ENCODE data around the gene PAGE2.
"Not testable (repeated sequence)": the region's sequence is repeated elsewhere in the genome, so short reads cannot be mapped to it uniquely, and the experiment has no call there.

Gene PAGE2

DNA sequence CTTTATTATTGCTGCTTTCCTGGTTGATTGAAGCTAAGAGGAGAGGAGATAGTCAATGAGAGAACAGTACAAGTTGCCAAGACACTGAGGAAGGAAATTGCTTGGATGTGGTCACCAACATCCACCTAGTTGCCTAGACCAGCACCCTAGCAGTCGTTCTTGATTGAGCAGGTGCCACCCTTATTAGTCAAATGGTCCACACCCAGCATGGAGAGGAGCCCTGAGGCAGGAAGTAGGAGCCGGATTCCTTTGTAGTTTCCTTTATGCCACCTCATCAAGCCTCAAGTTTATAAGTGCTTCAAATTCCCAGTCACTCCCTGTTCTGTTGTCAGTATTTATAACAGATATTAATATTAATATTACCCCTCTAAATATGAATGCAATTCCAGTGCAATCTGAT, 19.1 kb downstream of the PAGE2 start:
- Histone ChIP-seq H2AFZ (ENCODE audit: low read depth, low read length) (no peak overlapping the region), H3K27me3 (ENCODE audit: insufficient read depth, low read length) (peaks cover 2% of the 10 kb centered on the region), H3K36me3 (ENCODE audit: insufficient read depth, low read length) (no peaks in the 10 kb centered on the region), H3K9me3 (ENCODE audit: low read length) (no peaks in the 10 kb centered on the region), H3K4me1 (ENCODE audit: insufficient read depth, low read length) (no peaks in the 10 kb centered on the region), H3K4me3 (ENCODE audit: low read length) (no peak overlapping the region)

DNA sequence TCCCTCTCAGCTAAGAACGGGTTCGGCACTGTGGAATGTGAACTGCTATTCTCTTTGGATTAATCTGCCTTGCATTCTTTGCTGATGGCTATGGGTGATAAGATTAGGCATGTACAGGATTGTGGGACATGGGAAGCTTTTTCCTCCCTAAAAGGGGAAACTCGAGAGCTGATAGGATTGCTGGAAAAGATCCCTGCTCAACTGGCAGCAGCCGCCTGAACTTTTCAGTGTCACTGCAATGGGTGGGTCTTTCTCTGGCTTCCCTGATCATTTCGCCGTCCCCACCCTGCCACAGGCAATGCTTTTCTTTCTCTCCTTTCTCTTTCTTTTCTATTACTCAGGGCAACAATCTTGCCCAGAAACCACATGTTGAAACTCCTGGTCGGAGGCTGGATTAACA, 20.5 kb downstream of the PAGE2 start:
- H3K4me1 ChIP-seq (ENCODE audit: insufficient read depth, low read length): no peaks in the 10 kb centered on the region
- H2AFZ ChIP-seq (ENCODE audit: low read depth, low read length): no peak overlapping the region

DNA sequence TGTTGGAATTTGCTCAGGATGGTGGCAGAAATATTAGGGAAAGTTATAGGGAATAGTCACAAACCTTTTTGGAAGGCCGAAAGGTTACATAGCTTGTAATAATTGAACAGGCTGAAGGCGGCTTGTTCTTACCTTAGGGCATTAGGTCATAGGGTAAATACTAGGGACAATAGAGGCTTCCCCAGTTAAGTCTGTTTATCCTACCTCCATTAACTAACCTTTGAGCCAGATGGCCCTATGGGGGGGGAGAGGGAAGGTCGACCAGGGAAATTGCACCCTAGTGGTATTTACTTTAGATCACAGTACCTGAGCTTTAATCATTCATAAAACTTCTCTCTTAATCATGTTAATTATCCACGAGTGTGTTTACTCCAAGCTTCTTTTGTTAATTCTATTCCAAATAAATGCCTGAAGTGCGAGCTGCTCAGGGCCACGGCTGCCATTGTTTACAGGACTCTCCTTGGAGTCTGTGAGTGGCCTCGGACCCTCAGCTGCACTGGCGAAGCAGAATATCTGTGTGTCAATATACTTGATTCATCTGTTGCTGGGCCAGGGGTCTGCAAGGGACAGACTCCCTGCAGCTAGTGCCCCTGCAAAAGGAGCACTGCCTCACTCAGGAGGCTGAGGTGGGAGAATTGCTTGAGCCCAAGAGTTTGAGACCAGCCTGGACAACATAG, 22.9 kb downstream of the PAGE2 start:
- Histone ChIP-seq H3K27me3 (ENCODE audit: insufficient read depth, low read length) (peaks cover 6% of the 10 kb centered on the region), H3K4me1 (ENCODE audit: insufficient read depth, low read length) (no peaks in the 10 kb centered on the region), H3K9me3 (ENCODE audit: low read length) (no peaks in the 10 kb centered on the region), H2AFZ (ENCODE audit: low read depth, low read length) (no peak overlapping the region), H3K36me3 (ENCODE audit: insufficient read depth, low read length) (no peaks in the 10 kb centered on the region), H3K4me3 (ENCODE audit: low read length) (no peak overlapping the region)

More for the DNA sequence above, 20.5 kb downstream of the PAGE2 start:
- no peaks in the 10 kb centered on the region for H3K36me3 ChIP-seq (ENCODE audit: insufficient read depth, low read length)
- no peak overlapping the region for H3K4me3 ChIP-seq (ENCODE audit: low read length)
- H3K27me3 ChIP-seq (ENCODE audit: insufficient read depth, low read length): peaks cover 6% of the 10 kb centered on the region
- no peaks in the 10 kb centered on the region for H3K9me3 ChIP-seq (ENCODE audit: low read length)

DNA sequence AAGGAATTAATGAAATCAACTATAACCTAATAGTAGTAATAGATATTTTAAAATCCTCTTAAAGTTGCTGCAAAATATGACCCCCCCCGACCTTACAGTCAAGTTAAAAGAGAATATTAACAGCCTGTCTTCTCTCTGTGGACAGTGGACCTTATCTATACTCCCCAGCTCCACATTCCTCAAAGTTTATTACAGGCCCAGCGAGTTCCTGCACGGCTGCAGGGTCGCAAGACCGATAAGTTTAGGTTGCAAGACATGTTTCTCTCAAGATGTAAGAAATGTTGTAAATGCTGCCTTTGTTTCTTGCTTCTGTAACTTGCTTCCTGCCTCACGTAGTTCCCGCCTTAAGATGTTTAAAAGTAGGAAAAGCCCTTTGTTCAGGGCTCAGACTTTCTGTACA, 27.8 kb downstream of the PAGE2 start:
- H3K4me1 ChIP-seq (ENCODE audit: insufficient read depth, low read length); H3K9me3 ChIP-seq (ENCODE audit: low read length); H2AFZ ChIP-seq (ENCODE audit: low read depth, low read length); H3K36me3 ChIP-seq (ENCODE audit: insufficient read depth, low read length); H3K4me3 ChIP-seq (ENCODE audit: low read length); H3K27me3 ChIP-seq (ENCODE audit: insufficient read depth, low read length): not testable (repeated sequence)

DNA sequence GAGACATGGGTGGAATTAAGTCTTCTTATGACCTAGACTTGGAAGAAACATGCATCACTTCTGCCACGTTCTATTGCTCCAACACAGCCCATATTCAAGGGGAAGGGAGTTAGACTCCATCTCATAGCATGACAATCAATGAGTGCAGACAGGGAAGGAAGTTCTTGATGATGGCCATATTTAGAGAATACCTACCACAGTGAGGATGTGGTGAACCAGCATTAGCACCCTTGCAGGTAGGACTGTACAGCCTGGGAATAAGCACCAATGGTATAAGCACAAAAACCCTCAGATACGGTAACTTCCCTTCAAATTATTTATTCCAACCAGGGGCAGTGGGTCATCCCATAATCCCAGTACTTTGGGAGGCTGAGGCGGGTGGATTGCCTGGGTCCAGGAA, 29.8 kb downstream of the PAGE2 start:
- no peak overlapping the region for H3K4me3 ChIP-seq (ENCODE audit: low read length)
- H2AFZ ChIP-seq (ENCODE audit: low read depth, low read length): no peak overlapping the region
- H3K4me1 ChIP-seq (ENCODE audit: insufficient read depth, low read length): no peaks in the 10 kb centered on the region
- H3K36me3 ChIP-seq (ENCODE audit: insufficient read depth, low read length): no peaks in the 10 kb centered on the region
- peaks cover 4% of the 10 kb centered on the region for H3K27me3 ChIP-seq (ENCODE audit: insufficient read depth, low read length)
- no peaks in the 10 kb centered on the region for H3K9me3 ChIP-seq (ENCODE audit: low read length)

DNA sequence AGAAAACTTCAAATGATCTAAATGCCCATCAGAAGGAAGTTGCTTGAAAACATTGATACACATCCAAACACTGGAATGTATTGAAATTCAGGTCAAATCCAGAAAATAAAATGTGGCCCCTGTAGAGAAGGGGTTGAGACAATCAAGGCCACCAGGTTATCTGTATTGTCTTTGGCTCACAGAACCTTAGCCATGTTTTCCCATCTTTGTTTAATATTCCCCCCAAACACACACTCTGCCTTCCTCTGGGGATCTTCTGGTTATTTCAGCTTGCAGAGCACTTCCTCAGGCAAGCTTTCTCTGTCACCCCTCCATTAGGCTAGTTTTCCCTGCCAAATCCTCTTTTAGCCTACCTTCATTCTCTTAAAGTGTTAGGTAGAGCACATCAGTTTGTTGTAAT, 30.5 kb downstream of the PAGE2 start:
- no peaks in the 10 kb centered on the region for H3K9me3 ChIP-seq (ENCODE audit: low read length)
- H3K27me3 ChIP-seq (ENCODE audit: insufficient read depth, low read length): no peaks in the 10 kb centered on the region
- H2AFZ ChIP-seq (ENCODE audit: low read depth, low read length): no peak overlapping the region
- H3K4me3 ChIP-seq (ENCODE audit: low read length): no peak overlapping the region
- H3K4me1 ChIP-seq (ENCODE audit: insufficient read depth, low read length): no peaks in the 10 kb centered on the region
- H3K36me3 ChIP-seq (ENCODE audit: insufficient read depth, low read length): no peaks in the 10 kb centered on the region

DNA sequence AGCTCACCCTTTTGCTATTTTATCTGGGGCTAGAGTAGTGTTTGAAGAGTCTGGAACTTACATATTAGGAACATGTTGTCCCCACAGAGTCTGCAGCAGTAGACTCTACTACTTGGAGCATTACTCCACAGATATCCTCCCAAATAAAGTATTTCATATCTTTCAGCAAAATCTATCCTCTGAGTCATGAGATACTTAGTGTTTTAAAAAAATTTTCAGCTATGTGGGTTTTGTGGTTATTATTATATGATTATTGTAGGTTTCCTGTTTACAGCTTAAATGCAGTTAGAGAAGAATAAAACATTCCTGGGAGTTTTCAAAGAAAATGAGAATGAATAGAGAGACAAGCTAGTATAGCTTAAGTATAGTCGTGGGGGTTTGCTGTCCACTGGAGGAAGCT, 30.9 kb downstream of the PAGE2 start:
- no peak overlapping the region for H2AFZ ChIP-seq (ENCODE audit: low read depth, low read length)
- H3K9me3 ChIP-seq (ENCODE audit: low read length): no peaks in the 10 kb centered on the region
- no peak overlapping the region for H3K4me3 ChIP-seq (ENCODE audit: low read length)
- H3K27me3 ChIP-seq (ENCODE audit: insufficient read depth, low read length): no peaks in the 10 kb centered on the region
- H3K36me3 ChIP-seq (ENCODE audit: insufficient read depth, low read length): no peaks in the 10 kb centered on the region
- no peaks in the 10 kb centered on the region for H3K4me1 ChIP-seq (ENCODE audit: insufficient read depth, low read length)

DNA sequence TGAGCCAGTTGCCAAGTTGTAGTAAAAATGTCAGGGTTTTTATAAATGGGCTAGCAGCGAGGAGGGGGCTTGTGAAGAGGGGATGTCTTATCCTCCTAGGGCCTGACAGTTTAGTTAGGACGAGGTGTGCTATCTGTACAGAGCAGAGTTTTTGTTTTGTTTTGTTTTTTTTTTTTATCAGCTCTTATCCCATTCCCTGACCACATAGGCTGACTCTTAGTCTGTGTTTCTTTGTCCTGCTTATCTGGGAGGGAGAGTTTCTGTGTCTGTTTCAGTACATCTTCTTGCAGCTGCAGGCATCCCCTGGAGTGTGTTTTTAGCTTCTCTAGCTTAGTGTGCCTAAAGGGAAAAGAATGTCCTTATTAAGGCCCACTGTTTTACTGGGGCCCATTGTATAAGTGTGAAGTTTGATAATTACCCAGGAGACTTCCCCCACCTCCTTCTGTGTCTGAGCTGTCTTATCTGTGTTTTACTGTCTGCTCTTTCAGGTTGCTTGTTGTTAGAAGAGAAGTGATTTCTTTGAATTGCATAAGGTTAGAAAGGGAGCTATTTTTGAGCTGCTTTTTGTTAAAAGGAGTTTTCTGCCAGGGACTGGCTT, 32.0 kb downstream of the PAGE2 start:
- Histone ChIP-seq H2AFZ (ENCODE audit: low read depth, low read length) (no peak overlapping the region), H3K4me3 (ENCODE audit: low read length) (no peak overlapping the region), H3K27me3 (ENCODE audit: insufficient read depth, low read length) (peaks cover 2% of the 10 kb centered on the region), H3K4me1 (ENCODE audit: insufficient read depth, low read length) (no peaks in the 10 kb centered on the region), H3K9me3 (ENCODE audit: low read length) (no peaks in the 10 kb centered on the region), H3K36me3 (ENCODE audit: insufficient read depth, low read length) (no peaks in the 10 kb centered on the region)

DNA sequence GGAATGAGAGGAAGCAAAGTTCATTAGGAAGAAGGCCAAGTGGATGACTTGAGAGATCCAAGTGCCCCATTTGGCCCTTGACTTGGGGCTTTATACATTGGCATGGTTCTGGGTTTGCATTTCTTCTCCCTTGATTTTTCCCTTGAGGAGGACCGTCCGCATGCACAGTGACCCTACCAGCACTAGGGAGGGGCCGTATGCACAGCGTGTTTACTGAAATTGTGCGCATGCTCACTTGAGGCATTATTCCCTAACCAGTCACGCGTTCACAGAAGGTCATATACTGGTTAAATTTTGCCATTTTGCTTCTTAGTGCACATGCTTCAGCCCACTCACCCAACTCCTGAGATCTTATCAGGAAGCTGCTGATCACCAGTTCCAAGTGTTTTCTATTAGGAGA, 35.1 kb downstream of the PAGE2 start:
- H3K36me3 ChIP-seq (ENCODE audit: insufficient read depth, low read length): no peaks in the 10 kb centered on the region
- no peak overlapping the region for H2AFZ ChIP-seq (ENCODE audit: low read depth, low read length)
- H3K9me3 ChIP-seq (ENCODE audit: low read length): no peaks in the 10 kb centered on the region
- H3K4me3 ChIP-seq (ENCODE audit: low read length): no peak overlapping the region
- H3K27me3 ChIP-seq (ENCODE audit: insufficient read depth, low read length): peaks cover 2% of the 10 kb centered on the region
- H3K4me1 ChIP-seq (ENCODE audit: insufficient read depth, low read length): no peaks in the 10 kb centered on the region

DNA sequence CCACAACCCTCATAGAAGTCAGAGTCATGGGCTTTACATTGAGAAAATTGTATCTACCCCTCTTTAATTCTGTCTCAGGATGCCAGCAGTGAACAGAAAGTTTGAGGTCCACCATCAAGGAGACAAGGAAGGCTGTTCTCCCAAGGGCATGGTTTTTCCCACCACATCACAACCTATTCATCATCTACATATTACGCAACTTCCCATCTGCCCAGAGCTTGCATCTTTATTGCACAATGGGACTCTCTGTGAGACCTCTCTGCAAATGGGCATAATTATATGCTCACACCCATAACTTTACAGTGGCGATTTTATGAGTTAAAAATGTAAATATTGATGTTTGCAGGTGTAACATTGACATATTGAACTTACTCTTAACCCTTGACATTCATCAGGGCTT, 38.9 kb downstream of the PAGE2 start:
- no peak overlapping the region for H2AFZ ChIP-seq (ENCODE audit: low read depth, low read length)
- H3K36me3 ChIP-seq (ENCODE audit: insufficient read depth, low read length): no peaks in the 10 kb centered on the region
- H3K27me3 ChIP-seq (ENCODE audit: insufficient read depth, low read length): peaks cover 9% of the 10 kb centered on the region
- H3K4me3 ChIP-seq (ENCODE audit: low read length): no peak overlapping the region
- H3K4me1 ChIP-seq (ENCODE audit: insufficient read depth, low read length): no peaks in the 10 kb centered on the region
- no peaks in the 10 kb centered on the region for H3K9me3 ChIP-seq (ENCODE audit: low read length)

DNA sequence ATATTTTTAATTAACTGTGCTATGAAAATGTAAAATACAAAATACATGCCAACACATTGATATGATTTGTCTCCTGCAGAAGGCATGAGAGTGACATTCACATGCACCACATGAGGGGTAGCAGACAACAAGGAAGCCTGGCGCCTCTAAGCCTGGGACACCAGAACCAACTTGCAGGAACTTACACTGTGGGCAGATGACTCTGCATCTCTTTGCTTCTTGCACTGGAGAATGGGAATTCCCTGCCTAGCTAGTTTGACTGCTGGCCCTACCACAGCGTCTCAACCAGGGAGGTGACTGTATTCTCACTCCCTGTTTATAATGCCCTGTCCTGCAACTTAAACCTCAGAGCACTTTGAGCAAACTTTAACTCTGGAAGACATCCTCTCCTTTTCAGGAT, 40.5 kb downstream of the PAGE2 start:
- Histone ChIP-seq H2AFZ (ENCODE audit: low read depth, low read length) (no peak overlapping the region), H3K9me3 (ENCODE audit: low read length) (no peaks in the 10 kb centered on the region), H3K4me3 (ENCODE audit: low read length) (no peak overlapping the region), H3K36me3 (ENCODE audit: insufficient read depth, low read length) (no peaks in the 10 kb centered on the region), H3K4me1 (ENCODE audit: insufficient read depth, low read length) (no peaks in the 10 kb centered on the region), H3K27me3 (ENCODE audit: insufficient read depth, low read length) (peaks cover 9% of the 10 kb centered on the region)

DNA sequence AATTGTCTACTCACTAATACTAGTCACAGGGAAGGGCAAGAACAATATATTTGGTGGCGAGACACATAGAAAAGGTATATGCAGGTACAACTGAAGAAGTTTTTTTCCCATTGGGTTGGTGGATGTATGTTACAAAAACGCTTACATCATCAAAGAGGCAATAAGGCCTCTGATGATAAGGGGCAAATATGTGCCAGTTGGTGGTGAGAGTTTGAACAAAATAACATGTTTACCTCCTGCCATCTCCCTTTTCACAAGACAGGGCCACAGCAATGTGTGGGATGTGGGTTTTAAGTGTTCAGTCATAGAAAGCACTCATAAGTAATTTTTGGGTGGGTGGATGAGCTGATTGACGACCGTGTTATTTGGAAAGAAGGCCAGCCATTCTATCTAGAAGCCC, 41.7 kb downstream of the PAGE2 start:
- Histone ChIP-seq H3K27me3 (ENCODE audit: insufficient read depth, low read length) (peaks cover 7% of the 10 kb centered on the region), H2AFZ (ENCODE audit: low read depth, low read length) (no peak overlapping the region), H3K4me1 (ENCODE audit: insufficient read depth, low read length) (no peaks in the 10 kb centered on the region), H3K36me3 (ENCODE audit: insufficient read depth, low read length) (no peaks in the 10 kb centered on the region), H3K9me3 (ENCODE audit: low read length) (no peaks in the 10 kb centered on the region), H3K4me3 (ENCODE audit: low read length) (no peak overlapping the region)

DNA sequence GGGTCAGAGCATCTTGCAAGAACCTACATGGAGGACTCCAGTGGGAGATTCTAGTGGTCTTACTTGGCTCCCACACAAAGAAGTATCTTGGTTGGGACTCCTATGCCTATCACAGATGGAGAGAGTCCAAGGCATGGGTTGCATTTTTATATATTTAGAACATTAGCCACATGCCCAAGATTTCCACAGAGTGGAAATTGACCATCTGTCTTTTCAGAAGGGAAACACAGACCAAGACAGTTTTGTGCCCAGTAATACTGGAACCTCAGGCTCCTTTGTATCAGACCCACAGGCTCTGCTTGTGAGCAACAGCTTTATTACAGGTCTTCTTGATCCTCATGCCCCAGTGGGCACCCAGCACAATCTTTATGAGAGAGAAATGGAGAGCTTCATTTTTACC, 43.6 kb downstream of the PAGE2 start:
- Histone ChIP-seq H3K4me1 (ENCODE audit: insufficient read depth, low read length) (no peaks in the 10 kb centered on the region), H3K27me3 (ENCODE audit: insufficient read depth, low read length) (peaks cover 7% of the 10 kb centered on the region), H3K9me3 (ENCODE audit: low read length) (no peaks in the 10 kb centered on the region), H3K36me3 (ENCODE audit: insufficient read depth, low read length) (no peaks in the 10 kb centered on the region), H3K4me3 (ENCODE audit: low read length) (no peak overlapping the region), H2AFZ (ENCODE audit: low read depth, low read length) (no peak overlapping the region)

DNA sequence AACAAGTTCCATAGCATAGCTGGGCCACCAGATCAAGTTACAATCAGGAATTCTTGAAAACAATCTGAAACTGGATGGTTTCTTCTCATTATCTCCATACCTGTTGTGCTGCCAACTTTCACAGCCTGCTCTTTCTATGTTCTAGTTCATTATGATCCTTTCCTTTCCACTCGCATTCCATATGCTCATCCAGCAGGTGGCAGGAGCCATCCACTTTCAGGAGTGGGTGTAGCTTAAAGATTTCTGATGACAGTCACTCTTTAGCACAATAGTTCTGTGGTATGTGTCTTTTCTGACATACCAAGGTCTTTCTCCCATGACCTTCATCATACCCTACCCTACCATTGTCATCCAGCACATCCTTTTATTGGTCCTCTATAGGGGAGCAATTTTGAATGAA, 46.4 kb downstream of the PAGE2 start:
- no peaks in the 10 kb centered on the region for H3K4me1 ChIP-seq (ENCODE audit: insufficient read depth, low read length)

More for the DNA sequence above, 46.4 kb downstream of the PAGE2 start:
- no peak overlapping the region for H3K4me3 ChIP-seq (ENCODE audit: low read length)
- peaks cover 4% of the 10 kb centered on the region for H3K27me3 ChIP-seq (ENCODE audit: insufficient read depth, low read length)
- no peak overlapping the region for H2AFZ ChIP-seq (ENCODE audit: low read depth, low read length)
- no peaks in the 10 kb centered on the region for H3K36me3 ChIP-seq (ENCODE audit: insufficient read depth, low read length)
- H3K9me3 ChIP-seq (ENCODE audit: low read length): no peaks in the 10 kb centered on the region
